ENCODE data around the gene RNF2.
"Not testable (repeated sequence)": the region's sequence is repeated elsewhere in the genome, so short reads cannot be mapped to it uniquely, and the experiment has no call there.

The RNF2 gene

DNA sequence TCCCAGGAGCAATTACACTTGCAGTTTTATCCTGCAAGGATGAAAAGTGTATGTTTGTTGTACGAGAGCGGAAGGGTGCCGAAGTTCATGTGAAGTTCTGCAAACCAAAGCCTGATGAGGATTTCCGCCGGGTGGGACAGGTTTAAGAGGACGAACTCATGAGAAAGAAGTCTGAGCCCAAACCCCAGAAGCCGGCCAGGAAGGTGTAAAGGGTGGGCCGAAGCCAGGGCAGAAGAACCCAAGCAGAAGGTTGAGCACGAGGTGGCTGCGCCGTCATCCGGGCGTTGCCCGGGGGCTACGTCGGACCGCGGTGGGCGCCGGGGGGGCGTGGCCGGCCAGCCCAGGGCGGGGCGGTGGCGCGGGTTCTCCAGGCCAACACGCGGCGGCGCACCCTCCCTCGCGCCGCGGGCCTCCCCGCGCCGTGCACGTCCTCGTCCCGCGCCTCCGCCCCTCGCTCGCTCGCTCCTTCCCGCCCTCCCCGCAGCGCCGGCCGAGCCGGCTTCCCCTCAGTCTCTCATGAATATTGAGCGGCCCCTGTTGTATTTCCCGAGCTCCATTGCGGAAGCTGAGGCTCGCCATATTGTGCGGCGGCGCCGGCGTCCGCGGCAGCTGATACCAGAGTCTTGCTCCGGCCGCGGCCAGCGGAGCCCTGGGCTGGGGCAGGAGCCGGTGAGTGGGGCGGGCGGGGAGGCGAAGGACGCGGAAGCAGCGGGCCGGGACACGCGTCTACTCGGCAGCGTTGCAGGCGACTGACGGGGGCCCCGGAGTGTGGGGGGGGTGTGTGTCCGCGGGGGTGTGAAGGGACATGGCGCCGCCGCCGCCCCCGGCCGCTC, at the start of gene RNF2:
Gene RNF2 (plus strand): TSS at position 578 of the 833 bp plus-strand sequence. CDS start 41,996 bp downstream, outside the sequence.
- peak; percentile 70 for DNase-seq (ENCODE audit: insufficient read length, low spot score)
- FAIRE-seq, result no peak
- TF ChIP-seq POLR2A (IDR thresholded peaks at IDR 0.05; ENCODE audit: low read depth, low read length), result no peak

DNA sequence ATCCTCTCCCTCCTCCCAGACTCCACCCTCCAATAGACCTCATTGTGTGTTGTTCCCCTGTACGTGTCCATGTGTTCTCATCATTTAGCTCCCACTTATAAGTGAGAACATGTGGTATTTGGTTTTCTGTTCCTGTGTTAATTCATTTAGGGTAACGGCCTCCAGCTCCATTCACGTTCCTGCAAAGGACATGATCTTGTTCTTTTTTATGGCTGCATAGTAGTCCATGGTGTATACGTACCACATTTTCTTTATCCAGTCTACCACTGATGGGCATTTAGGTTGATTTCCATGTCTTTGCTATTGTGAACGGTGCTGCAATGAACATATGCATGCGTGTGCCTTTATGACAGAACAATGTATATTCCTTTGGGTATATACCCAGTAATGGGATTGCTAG, 45.4 kb upstream of the RNF2 start:
- DNase-seq (ENCODE audit: insufficient read length, low spot score); FAIRE-seq: not testable (repeated sequence)

- not testable (repeated sequence) for FAIRE-seq; DNase-seq (ENCODE audit: insufficient read length, low spot score)
Observed at GRCh38 chr1:185001312-185001880, 44.0 kb upstream of the RNF2 start.

DNA sequence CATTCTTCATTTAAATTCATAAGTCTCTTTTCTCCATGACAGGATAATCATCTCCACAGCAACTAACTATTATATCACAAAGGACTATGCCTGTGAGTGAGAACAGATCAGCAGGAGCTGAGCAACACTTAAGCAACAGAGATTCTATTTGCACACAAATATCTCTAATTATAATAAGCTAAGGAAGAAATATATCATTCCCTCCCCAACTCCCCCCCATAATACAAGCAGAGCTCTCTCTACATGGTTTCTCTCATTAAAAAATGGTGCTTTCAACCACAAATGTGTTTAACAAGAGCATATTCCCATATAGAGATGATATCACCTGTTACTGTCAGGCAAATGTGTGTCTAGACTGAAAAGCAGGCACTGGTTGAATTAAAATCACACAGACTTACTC, 36.5 kb upstream of the RNF2 start:
- DNase-seq (ENCODE audit: insufficient read length, low spot score) (no peak), FAIRE-seq (no peak)
- TF ChIP-seq POLR2A (IDR thresholded peaks at IDR 0.05; ENCODE audit: low read depth, low read length), result no peak

- DNase-seq (ENCODE audit: insufficient read length, low spot score) (no peak), FAIRE-seq (no peak)
- no peak for TF ChIP-seq POLR2A (IDR thresholded peaks at IDR 0.05; ENCODE audit: low read depth, low read length)
Observed at GRCh38 chr1:185010361-185010760, 35.0 kb upstream of the RNF2 start.

DNA sequence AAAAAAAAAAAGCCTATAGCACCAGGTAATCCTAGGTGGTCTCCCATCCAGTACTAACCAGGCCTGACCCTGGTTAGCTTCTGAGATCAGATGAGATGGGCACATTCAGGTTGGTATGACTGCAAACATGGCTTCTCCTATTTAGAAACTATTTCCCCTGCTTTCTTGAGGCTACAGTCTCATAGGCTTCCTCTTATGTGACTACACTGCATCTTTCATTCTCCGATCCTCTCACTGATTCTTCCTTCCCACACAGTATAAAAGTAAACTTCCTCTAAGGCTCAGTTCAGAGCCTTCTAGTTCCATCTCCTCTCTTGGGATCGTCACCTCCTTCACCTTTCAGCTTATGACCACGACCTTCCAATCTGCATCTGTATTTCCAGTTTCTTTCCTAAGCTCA, 30.4 kb upstream of the RNF2 start:
- FAIRE-seq (no peak), DNase-seq (ENCODE audit: insufficient read length, low spot score) (no peak)
- no peak for TF ChIP-seq POLR2A (IDR thresholded peaks at IDR 0.05; ENCODE audit: low read depth, low read length)

GRCh38 chr1:185015631-185016030, 29.7 kb upstream of the RNF2 start:
- FAIRE-seq (no peak), DNase-seq (ENCODE audit: insufficient read length, low spot score) (no peak)
- TF ChIP-seq POLR2A (IDR thresholded peaks at IDR 0.05; ENCODE audit: low read depth, low read length), result no peak

DNA sequence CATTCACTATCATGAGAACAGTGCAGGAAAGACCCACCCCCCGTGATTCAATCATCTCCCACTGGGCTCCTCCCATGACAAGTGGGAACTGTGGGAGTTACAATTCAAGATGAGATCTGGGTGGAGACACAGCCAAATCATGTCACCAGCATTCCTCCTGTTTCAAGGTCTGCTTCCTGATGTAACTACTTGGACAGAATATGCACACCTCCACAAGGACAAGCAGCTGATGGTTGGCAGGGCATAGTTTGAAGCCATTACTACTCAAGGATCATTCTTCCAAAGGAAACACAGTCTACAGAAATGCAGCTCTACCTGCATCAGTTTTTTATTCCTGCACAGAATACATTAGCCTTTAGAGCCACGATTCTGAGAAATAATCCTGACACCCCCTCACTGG, 28.5 kb upstream of the RNF2 start:
- DNase-seq (ENCODE audit: insufficient read length, low spot score), result no peak
- no peak for TF ChIP-seq POLR2A (IDR thresholded peaks at IDR 0.05; ENCODE audit: low read depth, low read length)
- peak; percentile 85 for FAIRE-seq

DNA sequence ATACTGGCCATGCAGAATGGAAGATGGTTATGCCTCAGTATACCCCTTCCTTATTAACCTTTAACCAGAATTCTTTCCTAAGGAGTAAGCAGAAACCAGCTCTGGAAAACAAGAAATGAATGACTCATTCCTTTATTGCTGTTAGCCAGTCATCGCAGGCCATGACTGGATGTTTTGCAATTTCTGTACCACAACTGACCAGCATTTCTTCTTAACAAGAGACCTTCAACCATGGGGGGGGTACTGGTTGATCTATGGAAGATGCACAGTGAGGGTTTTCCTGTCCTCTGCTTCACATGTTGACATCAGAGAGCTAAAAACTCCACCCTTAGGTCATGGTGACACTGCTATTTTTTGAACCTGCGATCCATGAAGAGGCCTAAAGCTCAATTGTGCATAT, 28.0 kb upstream of the RNF2 start:
- DNase-seq (ENCODE audit: insufficient read length, low spot score) (peak; percentile 47), FAIRE-seq (peak; percentile 43)
- TF ChIP-seq POLR2A (IDR thresholded peaks at IDR 0.05; ENCODE audit: low read depth, low read length), result no peak

GRCh38 chr1:185017966-185018365, 27.4 kb upstream of the RNF2 start:
- no peak for DNase-seq (ENCODE audit: insufficient read length, low spot score)
- FAIRE-seq, result no peak
- no peak for TF ChIP-seq POLR2A (IDR thresholded peaks at IDR 0.05; ENCODE audit: low read depth, low read length)

- TF ChIP-seq POLR2A (IDR thresholded peaks at IDR 0.05; ENCODE audit: low read depth, low read length), result no peak
- FAIRE-seq, result no peak
- DNase-seq (ENCODE audit: insufficient read length, low spot score), result no peak
Observed at GRCh38 chr1:185027252-185027882, 18.0 kb upstream of the RNF2 start.

- FAIRE-seq, result no peak
- no peak for TF ChIP-seq POLR2A (IDR thresholded peaks at IDR 0.05; ENCODE audit: low read depth, low read length)
- DNase-seq (ENCODE audit: insufficient read length, low spot score), result no peak
Observed at GRCh38 chr1:185033686-185034085, 11.7 kb upstream of the RNF2 start.

GRCh38 chr1:185035258-185035657, 10.1 kb upstream of the RNF2 start:
- FAIRE-seq, result no peak

DNA sequence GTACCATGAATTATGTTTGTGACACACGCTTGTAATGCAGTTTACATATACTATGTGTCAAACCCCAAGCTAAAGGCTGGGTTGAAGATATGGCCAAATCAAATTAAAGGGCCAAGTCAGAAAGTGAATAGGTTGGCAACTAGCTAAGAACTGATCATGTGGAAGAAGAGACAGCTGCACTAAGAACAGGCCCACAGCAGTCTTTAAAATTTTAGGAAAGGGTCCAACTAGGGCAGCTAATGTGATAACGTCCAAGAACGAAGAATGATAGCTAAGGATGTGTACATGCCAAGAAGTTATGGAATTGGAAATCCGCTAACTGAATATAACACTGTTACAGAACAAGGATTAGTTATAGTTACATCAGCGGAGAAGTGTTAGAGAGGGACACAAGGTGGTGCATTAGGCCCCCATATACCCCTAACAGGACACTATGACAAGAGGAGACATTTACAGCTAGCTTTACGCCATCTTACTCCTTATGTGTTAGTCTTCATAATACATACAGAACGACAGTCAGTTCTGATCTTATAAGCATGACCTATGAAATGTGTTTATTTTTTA, 6.5 kb upstream of the RNF2 start:
- no peak for TF ChIP-seq POLR2A (IDR thresholded peaks at IDR 0.05; ENCODE audit: low read depth, low read length)
- DNase-seq (ENCODE audit: insufficient read length, low spot score), result no peak
- no peak for FAIRE-seq

More at GRCh38 chr1:185035258-185035657, 10.1 kb upstream of the RNF2 start:
- no peak for TF ChIP-seq POLR2A (IDR thresholded peaks at IDR 0.05; ENCODE audit: low read depth, low read length)
- DNase-seq (ENCODE audit: insufficient read length, low spot score), result no peak

Data from H54 (cell line).